ENCODE measurements around the gene CSF1. TPM values are rescaled to one million over a fixed set of nuclear protein-coding genes. Genes with fewer than 3 reads are reported as not detected.
A peak's percentile ranks its signal among the peaks of the same experiment; 100 is the strongest.

Gene CSF1
- polyA plus RNA-seq, 3 donors = 0.11 to 0.69 (median 0.38) TPM

DNA sequence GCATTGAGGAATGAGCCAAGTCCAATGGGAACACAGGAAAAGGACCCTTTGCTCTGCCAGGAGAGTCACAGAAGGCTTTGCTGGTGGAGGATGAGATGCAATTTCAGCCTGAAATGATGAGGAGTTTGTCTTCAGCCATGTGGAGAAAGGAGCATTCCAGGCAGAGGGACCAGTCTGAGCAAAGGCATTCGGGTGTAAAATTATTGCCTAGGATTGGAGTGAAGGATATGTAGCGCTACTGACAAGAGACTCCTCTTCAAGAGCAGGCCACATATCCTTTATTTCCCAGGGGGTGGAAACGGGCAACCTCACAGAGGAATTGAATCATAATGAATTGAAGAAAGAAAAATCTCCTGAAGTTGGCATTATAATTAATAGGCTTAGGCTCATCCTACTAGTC, 1.1 kb upstream of the CSF1 start:
- no peaks in the 10 kb centered on the region for H3K79me2 ChIP-seq (ENCODE audit: insufficient read depth, low read length)
- Mint-ChIP-seq H3K4me3 (peak overlapping the region; percentile 52 to 92), H3K9me3 (peaks cover 0 to 9% (median 4%) of the 10 kb centered on the region in 7 donors), H3K27ac (peak overlapping the region in 1 of 7 donors; percentile 59), H3K4me1 (peaks cover 34% of the 10 kb centered on the region), H3K27me3 (ENCODE audit: low read depth in 3 of 3) (peaks cover 55 to 70% (median 60%) of the 10 kb centered on the region in 3 donors), H3K36me3 (peaks cover 5 to 24% of the 10 kb centered on the region in 2 donors)
- H3K9ac ChIP-seq (ENCODE audit: insufficient read depth, low read length, poor library complexity, severe bottlenecking) = no peak overlapping the region
- TF ChIP-seq CTCF (IDR thresholded peaks at IDR 0.05) = no peak
- no peaks in the 10 kb centered on the region for H3K36me3 ChIP-seq (replicated peaks in 1 of 2; ENCODE audit: control insufficient read depth in 1 of 2, insufficient read depth in 2 of 2, low read length in 2 of 2)
- no peak overlapping the region for H3K27ac ChIP-seq (ENCODE audit: low read depth in 1 of 2, low read length in 2 of 2)
- intact Hi-C loops (cut with micrococcal nuclease) = no loop called here
- H2AFZ ChIP-seq (ENCODE audit: insufficient read depth, low read depth, low read length, poor library complexity, severe bottlenecking) = no peak overlapping the region
- no peaks in the 10 kb centered on the region for H3K9me3 ChIP-seq (replicated peaks in 1 of 2; ENCODE audit: control insufficient read depth in 1 of 2, insufficient read depth in 1 of 2, low read length in 2 of 2)
- no peaks in the 10 kb centered on the region for H4K20me1 ChIP-seq (ENCODE audit: insufficient read depth, low read length)
- DNase-seq = no peak
- H3K4me1 ChIP-seq (ENCODE audit: control insufficient read depth in 1 of 2, insufficient read depth in 2 of 2, low read length in 2 of 2) = peaks cover 17 to 24% of the 10 kb centered on the region in 2 donors
- peaks cover 29 to 64% of the 10 kb centered on the region in 2 donors for H3K27me3 ChIP-seq (ENCODE audit: control insufficient read depth in 2 of 2, insufficient read depth in 2 of 2, low read length in 2 of 2)
- H3K4me3 ChIP-seq (replicated peaks in 1 of 3; ENCODE audit: low read depth in 2 of 3, low read length in 3 of 3) = no peak overlapping the region
- WGBS (ENCODE audit: insufficient coverage) = no CpG with 5 or more reads among the region's 3 CpGs
- no peak overlapping the region for H3K4me2 ChIP-seq (replicated peaks; ENCODE audit: extremely low read depth, low read length, poor library complexity, severe bottlenecking)

DNA sequence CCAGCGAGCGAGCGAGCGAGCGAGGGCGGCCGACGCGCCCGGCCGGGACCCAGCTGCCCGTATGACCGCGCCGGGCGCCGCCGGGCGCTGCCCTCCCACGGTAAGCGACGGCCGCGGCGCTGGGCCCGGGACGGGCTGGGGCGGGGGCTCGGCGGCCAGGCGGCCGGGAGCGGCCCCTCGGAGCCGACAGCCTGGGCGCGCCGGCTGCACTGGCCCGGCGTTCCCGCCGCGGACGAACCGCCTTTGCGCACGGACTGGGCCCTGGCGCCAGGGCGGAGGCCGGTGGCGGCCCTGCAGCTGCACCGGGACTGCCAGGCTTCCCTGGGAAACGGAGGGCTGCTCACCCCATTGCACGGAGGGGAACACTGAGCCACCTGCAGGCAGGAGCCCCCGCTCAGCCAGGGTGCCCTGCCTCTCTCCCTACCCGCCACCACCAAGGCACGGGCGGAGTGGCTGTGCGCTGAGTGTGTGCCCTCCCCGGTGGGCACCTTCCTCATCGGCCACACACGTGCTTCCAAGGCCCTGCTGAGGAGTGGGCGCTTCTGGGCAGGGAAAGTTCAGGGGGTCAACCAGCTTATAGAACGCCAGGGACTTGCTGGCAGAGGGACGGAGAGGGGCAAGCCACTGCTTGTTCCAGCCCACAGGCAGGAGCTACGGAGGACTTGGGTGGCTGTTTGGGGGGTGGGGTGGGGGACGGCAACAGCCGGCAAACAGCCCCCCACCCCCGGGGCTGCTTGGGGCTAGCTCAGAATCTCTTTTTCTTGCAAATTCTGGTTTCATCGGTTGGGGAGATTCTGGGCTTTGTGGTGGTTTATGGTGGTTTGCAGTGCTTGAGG, 532 bp downstream of the CSF1 start:
- H3K79me2 ChIP-seq (ENCODE audit: insufficient read depth, low read length) = no peaks in the 10 kb centered on the region
- peaks cover 14 to 17% of the 10 kb centered on the region in 2 donors for H3K4me1 ChIP-seq (ENCODE audit: control insufficient read depth in 1 of 2, insufficient read depth in 2 of 2, low read length in 2 of 2)
- peak overlapping the region; percentile 52 for H3K9ac ChIP-seq (ENCODE audit: insufficient read depth, low read length, poor library complexity, severe bottlenecking)
- WGBS (ENCODE audit: insufficient coverage) = 4% methylated on average over 65 of the region's 70 CpGs
- H3K4me2 ChIP-seq (replicated peaks; ENCODE audit: extremely low read depth, low read length, poor library complexity, severe bottlenecking) = peak overlapping the region; percentile 76
- Mint-ChIP-seq H3K4me3 (peak overlapping the region; percentile 89 to 92), H3K27ac (peak overlapping the region in 4 of 7 donors; percentile 46 to 87 (median 80)), H3K27me3 (ENCODE audit: low read depth in 3 of 3) (peaks cover 55 to 68% (median 60%) of the 10 kb centered on the region in 3 donors), H3K9me3 (peaks cover 0 to 9% (median 4%) of the 10 kb centered on the region in 7 donors), H3K36me3 (peaks cover 5 to 21% of the 10 kb centered on the region in 2 donors), H3K4me1 (peaks cover 24% of the 10 kb centered on the region)
- no peak for TF ChIP-seq CTCF (IDR thresholded peaks at IDR 0.05)
- intact Hi-C loops (cut with micrococcal nuclease) = loop anchor here (2.0 to 10.0 kb wide), 4 partner anchors 14 to 74 kb away; partner anchors contain the start of gene AHCYL1 (in 1 of the 2)
- peak overlapping the region; percentile 73 for H2AFZ ChIP-seq (ENCODE audit: insufficient read depth, low read depth, low read length, poor library complexity, severe bottlenecking)
- H3K4me3 ChIP-seq (replicated peaks in 1 of 3; ENCODE audit: low read depth in 2 of 3, low read length in 3 of 3) = peak overlapping the region; percentile 48 to 75 (median 56)
- H3K9me3 ChIP-seq (replicated peaks in 1 of 2; ENCODE audit: control insufficient read depth in 1 of 2, insufficient read depth in 1 of 2, low read length in 2 of 2) = no peaks in the 10 kb centered on the region
- peaks cover 29 to 64% of the 10 kb centered on the region in 2 donors for H3K27me3 ChIP-seq (ENCODE audit: control insufficient read depth in 2 of 2, insufficient read depth in 2 of 2, low read length in 2 of 2)
- peak overlapping the region in 1 of 2 donors; percentile 38 for H3K27ac ChIP-seq (ENCODE audit: low read depth in 1 of 2, low read length in 2 of 2)
- H3K36me3 ChIP-seq (replicated peaks in 1 of 2; ENCODE audit: control insufficient read depth in 1 of 2, insufficient read depth in 2 of 2, low read length in 2 of 2) = no peaks in the 10 kb centered on the region
- DNase-seq = no peak
- H4K20me1 ChIP-seq (ENCODE audit: insufficient read depth, low read length) = no peaks in the 10 kb centered on the region

Data from CD14-positive monocyte (primary cell).